IPS DF 19.7 (cell line): Measurements from ENCODE around the gene NR5A1.

Experiments
- DNase-seq: peaks from one replicate; pipeline ENCODE4 v3.0.0-alpha.2; 2013; ENCODE audit warnings: low read depth, low spot score

Gene NR5A1

GRCh38 chr9:124481115-124481514 lies 26.1 kb downstream of the NR5A1 start:
- no peak for DNase-seq

GRCh38 chr9:124480621-124480981 lies 26.6 kb downstream of the NR5A1 start:
- DNase-seq: no peak

- DNase-seq: no peak
These were observed 27.1 kb downstream of the NR5A1 start for GRCh38 chr9:124479947-124480620.

GRCh38 chr9:124479371-124479770 lies 27.8 kb downstream of the NR5A1 start:
- DNase-seq: no peak

- no peak for DNase-seq
These were observed 28.8 kb downstream of the NR5A1 start for GRCh38 chr9:124478354-124478753.

GRCh38 chr9:124477648-124478285 lies 29.4 kb downstream of the NR5A1 start:
- no peak for DNase-seq

- DNase-seq: no peak
These were observed 30.0 kb downstream of the NR5A1 start for GRCh38 chr9:124477211-124477647.

GRCh38 chr9:124475868-124476690 lies 31.1 kb downstream of the NR5A1 start:
- no peak for DNase-seq

GRCh38 chr9:124475158-124475867 lies 31.9 kb downstream of the NR5A1 start:
- DNase-seq: no peak

GRCh38 chr9:124474151-124474550 lies 33.0 kb downstream of the NR5A1 start:
- DNase-seq: no peak

GRCh38 chr9:124473310-124473709 lies 33.9 kb downstream of the NR5A1 start:
- DNase-seq: no peak

- no peak for DNase-seq
These were observed 34.4 kb downstream of the NR5A1 start for GRCh38 chr9:124472770-124473169.

- no peak for DNase-seq
These were observed 35.4 kb downstream of the NR5A1 start for GRCh38 chr9:124471761-124472160.

GRCh38 chr9:124470726-124471125 lies 36.5 kb downstream of the NR5A1 start:
- no peak for DNase-seq

GRCh38 chr9:124470306-124470705 lies 36.9 kb downstream of the NR5A1 start:
- no peak for DNase-seq

GRCh38 chr9:124469011-124469832 lies 38.0 kb downstream of the NR5A1 start:
- no peak for DNase-seq

- no peak for DNase-seq
These were observed 39.0 kb downstream of the NR5A1 start for GRCh38 chr9:124468061-124468740.

GRCh38 chr9:124467410-124468060 lies 39.7 kb downstream of the NR5A1 start:
- no peak for DNase-seq

GRCh38 chr9:124465736-124466135 lies 41.5 kb downstream of the NR5A1 start:
- DNase-seq: no peak

- DNase-seq: no peak
These were observed 44.5 kb downstream of the NR5A1 start for GRCh38 chr9:124462739-124463138.
